ENCODE results near the gene GNA15.

Gene GNA15

GRCh38 chr19:3121396-3121795, 14.4 kb upstream of the GNA15 start:
- TF ChIP-seq, protein P1, sequence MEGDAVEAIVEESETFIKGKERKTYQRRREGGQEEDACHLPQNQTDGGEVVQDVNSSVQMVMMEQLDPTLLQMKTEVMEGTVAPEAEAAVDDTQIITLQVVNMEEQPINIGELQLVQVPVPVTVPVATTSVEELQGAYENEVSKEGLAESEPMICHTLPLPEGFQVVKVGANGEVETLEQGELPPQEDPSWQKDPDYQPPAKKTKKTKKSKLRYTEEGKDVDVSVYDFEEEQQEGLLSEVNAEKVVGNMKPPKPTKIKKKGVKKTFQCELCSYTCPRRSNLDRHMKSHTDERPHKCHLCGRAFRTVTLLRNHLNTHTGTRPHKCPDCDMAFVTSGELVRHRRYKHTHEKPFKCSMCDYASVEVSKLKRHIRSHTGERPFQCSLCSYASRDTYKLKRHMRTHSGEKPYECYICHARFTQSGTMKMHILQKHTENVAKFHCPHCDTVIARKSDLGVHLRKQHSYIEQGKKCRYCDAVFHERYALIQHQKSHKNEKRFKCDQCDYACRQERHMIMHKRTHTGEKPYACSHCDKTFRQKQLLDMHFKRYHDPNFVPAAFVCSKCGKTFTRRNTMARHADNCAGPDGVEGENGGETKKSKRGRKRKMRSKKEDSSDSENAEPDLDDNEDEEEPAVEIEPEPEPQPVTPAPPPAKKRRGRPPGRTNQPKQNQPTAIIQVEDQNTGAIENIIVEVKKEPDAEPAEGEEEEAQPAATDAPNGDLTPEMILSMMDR (IDR thresholded peaks at IDR 0.05), result no peak
- Histone ChIP-seq H3K27ac (no peak overlapping the region), H3K9me3 (no peaks in the 10 kb centered on the region), H3K4me1 (peaks cover 0 to 3% (median 0%) of the 10 kb centered on the region in 4 donors), H3K4me3 (no peak overlapping the region), H3K27me3 (peaks cover 0 to 5% of the 10 kb centered on the region in 2 donors), H3K36me3 (peaks cover 13 to 72% (median 50%) of the 10 kb centered on the region in 3 donors)
- no peak for DNase-seq
- intact Hi-C loops (cut with DNase I; ENCODE audit: low total_unique reads), result no loop called here

GRCh38 chr19:3121821-3122511, 13.9 kb upstream of the GNA15 start:
- no peak for DNase-seq
- H3K4me1 ChIP-seq, result no peaks in the 10 kb centered on the region
- H3K9me3 ChIP-seq, result no peaks in the 10 kb centered on the region
- H3K27me3 ChIP-seq, result peaks cover 0 to 6% of the 10 kb centered on the region in 2 donors
- TF ChIP-seq, protein P1 (IDR thresholded peaks at IDR 0.05), result no peak
- no peak overlapping the region for H3K4me3 ChIP-seq
- no peak overlapping the region for H3K27ac ChIP-seq
- intact Hi-C loops (cut with DNase I; ENCODE audit: low total_unique reads), result no loop called here
- peaks cover 13 to 66% (median 46%) of the 10 kb centered on the region in 3 donors for H3K36me3 ChIP-seq

GRCh38 chr19:3122512-3122870, 13.3 kb upstream of the GNA15 start:
- peaks cover 13 to 61% (median 42%) of the 10 kb centered on the region in 3 donors for H3K36me3 ChIP-seq
- no peak overlapping the region for H3K27ac ChIP-seq
- no peaks in the 10 kb centered on the region for H3K4me1 ChIP-seq
- peaks cover 0 to 6% of the 10 kb centered on the region in 2 donors for H3K27me3 ChIP-seq
- no peak for DNase-seq
- H3K4me3 ChIP-seq, result no peak overlapping the region
- intact Hi-C loops (cut with DNase I; ENCODE audit: low total_unique reads), result no loop called here
- no peaks in the 10 kb centered on the region for H3K9me3 ChIP-seq
- TF ChIP-seq, protein P1 (IDR thresholded peaks at IDR 0.05), result no peak

DNA sequence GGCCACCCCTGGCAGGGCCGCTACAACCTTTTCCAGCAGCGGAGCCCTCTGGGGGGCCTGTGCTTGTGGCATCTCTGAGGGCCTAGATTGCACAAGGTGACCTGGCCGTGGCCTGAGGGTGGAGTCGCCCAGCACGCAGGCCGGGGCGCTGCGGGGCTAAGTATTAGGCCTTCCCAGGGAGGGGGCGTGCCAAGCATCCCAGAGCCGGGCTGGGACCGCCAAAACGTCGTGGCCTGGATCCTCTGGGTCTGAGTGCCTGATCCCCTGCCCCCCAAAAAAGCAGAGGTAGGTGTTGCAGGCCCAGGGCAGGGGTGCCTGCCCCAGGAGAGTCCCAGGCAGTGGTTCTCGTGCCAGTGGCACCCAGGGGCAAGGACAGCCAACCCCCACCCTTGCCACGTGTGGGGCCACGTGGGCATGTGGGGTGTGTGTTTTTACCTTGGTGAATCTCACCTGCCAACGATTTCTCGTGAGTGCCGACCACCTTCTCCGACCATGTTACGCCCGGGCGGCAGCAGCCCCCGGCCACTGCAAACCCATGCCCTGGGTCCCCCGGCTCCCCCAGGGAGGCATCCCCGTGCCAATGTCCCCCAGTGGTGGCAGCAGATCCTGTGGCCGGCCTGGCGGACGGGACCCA, 12.6 kb upstream of the GNA15 start:
- no peak overlapping the region for H3K4me3 ChIP-seq

DNA sequence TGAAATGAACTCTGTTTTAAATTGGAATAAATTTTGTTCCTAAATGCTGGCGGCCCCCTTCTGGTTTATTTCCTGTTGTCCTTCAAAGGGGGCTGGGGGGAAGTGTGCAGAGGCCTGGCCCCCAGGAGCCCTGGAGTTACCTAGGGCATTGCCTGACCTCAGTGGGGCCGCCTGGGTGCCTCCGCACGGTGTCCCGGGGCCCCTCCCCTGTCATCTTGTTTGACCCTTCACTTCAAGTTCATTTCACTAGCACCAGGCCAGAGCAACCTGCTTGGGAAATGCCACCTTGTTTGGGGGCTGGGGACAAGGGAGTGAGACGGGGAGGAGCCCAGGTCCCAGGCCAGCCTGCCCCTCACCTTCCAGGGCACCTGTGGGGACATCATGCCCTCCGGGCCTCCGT, 11.9 kb upstream of the GNA15 start:
- H3K27me3 ChIP-seq, result peaks cover 0 to 6% of the 10 kb centered on the region in 2 donors
- no peaks in the 10 kb centered on the region for H3K9me3 ChIP-seq
- intact Hi-C loops (cut with DNase I; ENCODE audit: low total_unique reads), result no loop called here
- H3K4me1 ChIP-seq, result no peaks in the 10 kb centered on the region
- no peak overlapping the region for H3K27ac ChIP-seq
- TF ChIP-seq, protein P1 (IDR thresholded peaks at IDR 0.05), result no peak
- no peak overlapping the region for H3K4me3 ChIP-seq
- peaks cover 0 to 46% (median 33%) of the 10 kb centered on the region in 3 donors for H3K36me3 ChIP-seq
- no peak for DNase-seq

More for the DNA sequence above, 12.6 kb upstream of the GNA15 start:
- peak in 1 of 2 donors; percentile 61 for DNase-seq
- Histone ChIP-seq H3K27me3 (peaks cover 0 to 6% of the 10 kb centered on the region in 2 donors), H3K9me3 (no peaks in the 10 kb centered on the region), H3K4me1 (no peaks in the 10 kb centered on the region), H3K36me3 (peaks cover 6 to 54% (median 40%) of the 10 kb centered on the region in 3 donors), H3K27ac (no peak overlapping the region)
- TF ChIP-seq, protein P1 (IDR thresholded peaks at IDR 0.05), result no peak
- intact Hi-C loops (cut with DNase I; ENCODE audit: low total_unique reads), result no loop called here

Measured in tibial artery (tissue), 4 donors.